GM18502 (cell line): ENCODE results near the gene NHLH1.

Experiments used
- ATAC-seq: cut with Tn5 transposase; IDR thresholded peaks from one replicate; pipeline ENCODE4 v1.9.1; 2021; ENCODE audit warnings: mild to moderate bottlenecking; ENCODE audit not compliant: unreplicated experiment, poor library complexity

NHLH1 gene

GRCh38 chr1:160357286-160358002, 9.4 kb upstream of the NHLH1 start:
- no peak for ATAC-seq

GRCh38 chr1:160358073-160358472, 8.8 kb upstream of the NHLH1 start:
- no peak for ATAC-seq

- ATAC-seq: no peak
These were observed 7.2 kb upstream of the NHLH1 start for GRCh38 chr1:160359559-160360226.

- no peak for ATAC-seq
These were observed 6.6 kb upstream of the NHLH1 start for GRCh38 chr1:160360227-160360695.

- ATAC-seq: no peak
These were observed 5.7 kb upstream of the NHLH1 start for GRCh38 chr1:160361199-160361598.

GRCh38 chr1:160361814-160362167, 5.1 kb upstream of the NHLH1 start:
- no peak for ATAC-seq

GRCh38 chr1:160362168-160362957, 4.5 kb upstream of the NHLH1 start:
- ATAC-seq: no peak

GRCh38 chr1:160363010-160363409, 3.9 kb upstream of the NHLH1 start:
- ATAC-seq: no peak

- no peak for ATAC-seq
These were observed 2.7 kb upstream of the NHLH1 start for GRCh38 chr1:160363951-160364735.

GRCh38 chr1:160365325-160365724, 1.5 kb upstream of the NHLH1 start:
- ATAC-seq: no peak

GRCh38 chr1:160367516-160367900, 637 bp downstream of the NHLH1 start:
- ATAC-seq: no peak

- ATAC-seq: no peak
These were observed 1.4 kb downstream of the NHLH1 start for GRCh38 chr1:160367934-160368923.

GRCh38 chr1:160369087-160369486, 2.2 kb downstream of the NHLH1 start:
- ATAC-seq: no peak

- ATAC-seq: no peak
These were observed 3.9 kb downstream of the NHLH1 start for GRCh38 chr1:160370561-160371345.

GRCh38 chr1:160371346-160371631, 4.4 kb downstream of the NHLH1 start:
- no peak for ATAC-seq

GRCh38 chr1:160371756-160372155, 4.9 kb downstream of the NHLH1 start:
- ATAC-seq: no peak

GRCh38 chr1:160373696-160374095, 6.8 kb downstream of the NHLH1 start:
- no peak for ATAC-seq

- no peak for ATAC-seq
These were observed 7.6 kb downstream of the NHLH1 start for GRCh38 chr1:160374306-160375110.
